Measurements from ENCODE around the gene HGS.

DNA sequence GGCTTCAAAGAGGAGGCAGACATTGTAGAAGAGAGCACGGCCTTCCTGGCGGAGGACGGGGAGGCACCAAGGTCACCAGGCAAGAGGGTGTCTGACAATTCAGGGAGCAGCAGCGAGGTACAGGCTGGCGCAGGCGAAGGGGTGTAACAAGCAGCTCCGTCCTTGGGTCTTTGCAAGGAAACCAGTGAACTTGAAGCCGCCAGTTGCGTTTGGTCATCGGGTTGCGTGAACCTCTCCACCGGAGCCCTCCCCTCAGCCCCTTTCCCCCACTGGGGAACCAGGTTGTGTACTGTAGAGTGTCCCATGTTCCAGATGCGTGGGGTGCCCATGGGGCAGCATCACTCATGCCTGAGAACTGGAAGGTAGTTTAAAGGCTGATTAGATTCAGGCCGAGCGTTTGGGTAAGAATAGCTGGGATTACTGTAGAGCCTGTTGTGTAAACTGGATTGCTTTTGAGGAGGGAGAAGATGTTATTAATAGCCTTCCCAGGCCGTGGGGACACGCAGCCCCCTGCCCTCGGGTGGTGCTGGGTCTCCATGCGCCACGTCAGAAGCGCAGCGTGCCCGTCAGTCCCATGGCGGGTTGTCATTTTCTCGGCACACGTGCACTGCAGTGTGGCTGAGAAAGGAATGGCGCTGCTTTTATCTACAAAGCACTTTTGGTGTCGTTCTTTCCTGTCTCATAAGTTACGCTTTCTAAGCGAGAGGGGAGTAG lies 21.9 kb downstream of the HGS start:
- no peak for TF ChIP-seq CTCF (IDR thresholded peaks at IDR 0.05)
- TF ChIP-seq POLR2A (IDR thresholded peaks at IDR 0.05): no peak

Measured in thyroid gland (tissue), 4 donors.